Smooth muscle cell (in vitro differentiated cells): Measurements from ENCODE around the gene BCAP29. TPM values are rescaled to one million over a fixed set of nuclear protein-coding genes. Genes with fewer than 3 reads are reported as not detected.

Experiments
- DNase-seq: peaks from one replicate; lab custom pipeline; 2025; ENCODE audit not compliant: unreplicated experiment; lab: John Stamatoyannopoulos, UW
- H2AFZ ChIP-seq: fragments of 200-600 bp; sonication (generic); 2 replicates; pipeline ENCODE4 v1.6.0; 2016; ENCODE audit warnings: antibody characterized with exemption, low read depth, mild to moderate bottlenecking
- H3F3A ChIP-seq: fragments of 200-600 bp; sonication (generic); 2 replicates; pipeline ENCODE4 v1.6.0; 2017; ENCODE audit warnings: antibody characterized with exemption, low read depth
- H3K27ac ChIP-seq: fragments of 200-600 bp; sonication (generic); 2 replicates; pipeline ENCODE4 v1.5.1; 2016; ENCODE audit warnings: low read depth, mild to moderate bottlenecking
- H3K27me3 ChIP-seq: fragments of 200-600 bp; sonication (generic); 2 replicates; pipeline ENCODE4 v1.6.1; 2016; ENCODE audit warnings: low read depth, mild to moderate bottlenecking
- H3K36me3 ChIP-seq: fragments of 200-600 bp; sonication (generic); 2 replicates; pipeline ENCODE4 v1.5.1; 2016; ENCODE audit warnings: low read depth
- H3K4me1 ChIP-seq: fragments of 200-600 bp; sonication (generic); 2 replicates; pipeline ENCODE4 v1.5.1; 2016; ENCODE audit warnings: low read depth
- H3K4me2 ChIP-seq: fragments of 200-600 bp; sonication (generic); 2 replicates; pipeline ENCODE4 v1.6.0; 2016; ENCODE audit warnings: mild to moderate bottlenecking
- H3K4me3 ChIP-seq: fragments of 200-600 bp; sonication (generic); 2 replicates; pipeline ENCODE4 v1.5.1; 2016; ENCODE audit warnings: mild to moderate bottlenecking
- H3K79me2 ChIP-seq: fragments of 200-600 bp; sonication (generic); 2 replicates; pipeline ENCODE4 v1.6.0; 2016; ENCODE audit warnings: low read depth, mild to moderate bottlenecking
- H3K9ac ChIP-seq: fragments of 200-600 bp; sonication (generic); 2 replicates; pipeline ENCODE4 v1.6.0; 2016; ENCODE audit warnings: low read depth
- H3K9me3 ChIP-seq: fragments of 200-600 bp; sonication (generic); replicated peaks from 2 replicates; pipeline ENCODE4 v1.5.1; 2016; ENCODE audit warnings: low read depth
- H4K20me1 ChIP-seq: fragments of 200-600 bp; sonication (generic); 2 replicates; pipeline ENCODE4 v1.6.0; 2016; ENCODE audit warnings: low read depth
- WGBS: methylation state at CpG from one replicate; pipeline ENCODE4 v1.1.7; 2016; ENCODE audit warnings: low lambda C conversion rate; 5-methylcytosine and 5-hydroxymethylcytosine counted together
- polyA plus RNA-seq: library from polyadenylated mRNA; unstranded; fragments of >200 nt; fragmentation: Nextera tagmentation; extraction: Ambion mirVana; gene quantifications from 2 replicates; pipeline ENCODE4 v1.2.1, GENCODE V29; 2016
- total RNA-seq: library from RNA; depleted of rRNA; stranded (reverse); fragments of >200 nt; gene quantifications from 2 replicates; pipeline ENCODE4 v1.2.3, GENCODE V29; 2014
- TF ChIP-seq, protein P1 (sequence below): fragments of 200-600 bp; sonication (generic); IDR thresholded peaks from 2 replicates; pipeline ENCODE4 v1.5.1; 2017; ENCODE audit warnings: borderline replicate concordance, mild to moderate bottlenecking, antibody characterized with exemption; ENCODE audit not compliant: insufficient read depth, poor library complexity, severe bottlenecking

Gene BCAP29
- total and polyA plus RNA-seq, 2 experiments from 2014 or later: 36.3 to 135 TPM

DNA sequence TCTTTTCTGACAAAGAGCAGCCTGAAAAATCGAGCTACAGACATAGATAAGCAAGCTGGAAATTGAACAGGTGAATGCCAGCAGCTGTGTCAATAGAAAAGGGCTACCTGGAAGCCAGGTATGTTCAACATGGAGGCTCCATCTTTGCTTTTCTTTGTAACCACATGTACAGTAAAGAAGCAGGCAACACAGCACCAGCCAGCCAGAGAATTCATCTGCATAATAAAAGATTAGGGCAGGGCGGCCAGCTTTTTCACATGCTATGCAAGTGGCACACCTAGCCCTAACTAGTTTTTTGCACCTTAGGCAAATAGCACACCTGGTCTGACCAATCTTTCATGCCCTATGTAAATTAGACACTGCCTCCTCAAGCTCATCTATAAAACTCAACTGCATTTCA, 42.0 kb upstream of the BCAP29 start:
- Histone ChIP-seq H2AFZ (no peak overlapping the region), H3K36me3 (no peaks in the 10 kb centered on the region), H3K9ac (no peak overlapping the region), H3K27ac (no peak overlapping the region), H3K4me1 (no peaks in the 10 kb centered on the region), H3K27me3 (no peaks in the 10 kb centered on the region), H3K79me2 (peaks cover 12% of the 10 kb centered on the region), H4K20me1 (peaks cover 23% of the 10 kb centered on the region), H3K4me2 (no peak overlapping the region), H3F3A (no peaks in the 10 kb centered on the region), H3K9me3 (no peaks in the 10 kb centered on the region), H3K4me3 (no peak overlapping the region)
- no peak for DNase-seq
- TF ChIP-seq, protein P1, sequence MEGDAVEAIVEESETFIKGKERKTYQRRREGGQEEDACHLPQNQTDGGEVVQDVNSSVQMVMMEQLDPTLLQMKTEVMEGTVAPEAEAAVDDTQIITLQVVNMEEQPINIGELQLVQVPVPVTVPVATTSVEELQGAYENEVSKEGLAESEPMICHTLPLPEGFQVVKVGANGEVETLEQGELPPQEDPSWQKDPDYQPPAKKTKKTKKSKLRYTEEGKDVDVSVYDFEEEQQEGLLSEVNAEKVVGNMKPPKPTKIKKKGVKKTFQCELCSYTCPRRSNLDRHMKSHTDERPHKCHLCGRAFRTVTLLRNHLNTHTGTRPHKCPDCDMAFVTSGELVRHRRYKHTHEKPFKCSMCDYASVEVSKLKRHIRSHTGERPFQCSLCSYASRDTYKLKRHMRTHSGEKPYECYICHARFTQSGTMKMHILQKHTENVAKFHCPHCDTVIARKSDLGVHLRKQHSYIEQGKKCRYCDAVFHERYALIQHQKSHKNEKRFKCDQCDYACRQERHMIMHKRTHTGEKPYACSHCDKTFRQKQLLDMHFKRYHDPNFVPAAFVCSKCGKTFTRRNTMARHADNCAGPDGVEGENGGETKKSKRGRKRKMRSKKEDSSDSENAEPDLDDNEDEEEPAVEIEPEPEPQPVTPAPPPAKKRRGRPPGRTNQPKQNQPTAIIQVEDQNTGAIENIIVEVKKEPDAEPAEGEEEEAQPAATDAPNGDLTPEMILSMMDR: no peak
- WGBS: 78% methylated on average over 2 of the region's 2 CpGs

DNA sequence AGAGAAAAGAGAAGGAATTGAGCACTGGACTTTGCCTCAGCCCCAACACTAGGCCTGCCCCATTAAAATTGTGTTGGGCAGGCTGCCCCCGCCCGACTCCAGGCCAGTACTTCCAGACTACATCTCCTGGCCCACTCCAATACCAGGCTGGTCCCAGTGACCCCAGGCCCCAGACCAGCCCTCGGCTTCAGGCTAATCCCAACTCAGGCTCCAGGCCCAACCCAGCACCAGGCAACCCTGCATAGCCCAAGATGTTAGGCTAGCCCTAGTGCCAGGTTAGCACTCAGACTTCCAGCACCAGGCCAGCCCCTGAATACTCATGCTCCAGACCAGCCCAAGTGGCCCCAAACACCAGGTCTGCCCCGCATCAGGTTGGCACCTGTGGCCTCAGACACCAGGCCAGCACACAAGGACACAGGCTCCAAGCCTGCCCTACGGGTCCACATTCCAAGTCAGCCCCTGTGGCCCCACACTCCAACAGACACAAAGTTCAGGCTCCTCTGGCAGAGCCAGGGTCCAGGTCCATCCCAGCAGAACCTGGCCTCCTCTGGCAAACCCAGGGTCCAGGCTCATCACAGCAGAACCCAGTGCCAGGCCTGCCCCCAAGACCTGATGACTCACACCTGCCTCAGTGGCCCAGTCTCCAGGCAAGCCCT, 36.6 kb upstream of the BCAP29 start:
- Histone ChIP-seq H3F3A (no peaks in the 10 kb centered on the region), H3K9ac (no peak overlapping the region), H3K27me3 (no peaks in the 10 kb centered on the region), H3K36me3 (peaks cover 32% of the 10 kb centered on the region), H4K20me1 (peaks cover 12% of the 10 kb centered on the region), H3K4me2 (no peak overlapping the region), H3K9me3 (no peaks in the 10 kb centered on the region), H3K27ac (no peak overlapping the region), H3K4me3 (no peak overlapping the region), H2AFZ (no peak overlapping the region), H3K79me2 (peaks cover 38% of the 10 kb centered on the region), H3K4me1 (no peaks in the 10 kb centered on the region)
- DNase-seq: no peak
- TF ChIP-seq, protein P1: no peak
- WGBS: 96% methylated on average over 5 of the region's 5 CpGs

DNA sequence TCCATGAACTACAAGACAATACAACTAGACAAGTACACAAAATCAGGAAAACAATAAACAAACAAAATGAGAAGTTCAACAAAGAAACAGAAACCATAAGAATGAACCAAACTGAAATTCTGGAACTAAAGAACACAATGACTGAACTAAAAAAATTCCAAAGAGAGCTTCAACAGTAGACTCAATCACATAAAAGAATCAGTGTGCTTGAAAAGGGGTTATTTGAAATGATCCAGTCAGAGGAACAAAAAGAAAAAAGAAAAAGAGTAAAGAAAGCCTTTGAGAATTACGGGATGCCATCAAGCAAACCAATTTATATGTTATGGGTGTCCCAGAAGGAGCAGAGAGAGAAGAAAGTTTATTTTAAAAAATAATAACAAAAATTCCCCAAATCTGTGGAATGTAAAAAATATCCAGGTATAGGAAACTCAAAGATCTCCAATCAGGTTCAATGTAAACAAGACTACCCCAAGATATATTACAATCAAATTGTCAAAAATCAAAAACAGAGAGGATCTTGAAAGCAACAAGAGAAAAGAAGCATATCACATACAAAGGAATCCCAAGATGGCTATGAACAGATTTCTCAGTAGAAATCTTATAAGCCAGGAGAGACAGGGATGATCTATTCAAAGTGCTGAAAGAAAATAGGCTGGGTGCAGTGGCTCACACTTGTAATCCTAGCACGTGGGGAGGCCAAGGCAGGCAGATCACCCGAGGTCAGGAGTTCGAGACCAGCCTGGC, 35.0 kb upstream of the BCAP29 start:
- Histone ChIP-seq H3K9ac (no peak overlapping the region), H3K27me3 (no peaks in the 10 kb centered on the region), H3K36me3 (peaks cover 32% of the 10 kb centered on the region), H4K20me1 (peaks cover 8% of the 10 kb centered on the region), H3K4me3 (no peak overlapping the region), H3F3A (no peaks in the 10 kb centered on the region), H3K27ac (no peak overlapping the region), H3K4me2 (no peak overlapping the region), H3K9me3 (no peaks in the 10 kb centered on the region), H3K79me2 (peaks cover 38% of the 10 kb centered on the region), H3K4me1 (no peaks in the 10 kb centered on the region), H2AFZ (no peak overlapping the region)
- TF ChIP-seq, protein P1: no peak
- no peak for DNase-seq
- 97% methylated on average over 4 of the region's 4 CpGs for WGBS
